Neural crest cell (in vitro differentiated cells): ENCODE results near the gene FHIT. TPM values are rescaled to one million over a fixed set of nuclear protein-coding genes. Genes with fewer than 3 reads are reported as not detected.

ENCODE experiments used
- DNase-seq: peaks from one replicate; pipeline ENCODE4 v3.0.0; 2021; ENCODE audit warnings: low read depth, mixed read lengths, low spot score
- H3K27ac Mint-ChIP-seq: one replicate; pipeline ENCODE4 v1.8.0; 2021; ENCODE audit warnings: mild to moderate bottlenecking, mixed read lengths; ENCODE audit not compliant: unreplicated experiment
- H3K27me3 Mint-ChIP-seq: 2 replicates; pipeline ENCODE4 v1.8.0; 2021; ENCODE audit warnings: low read depth, mild to moderate bottlenecking, mixed read lengths
- H3K36me3 Mint-ChIP-seq: 2 replicates; pipeline ENCODE4 v1.8.0; 2021; ENCODE audit warnings: low read depth, mild to moderate bottlenecking, mixed read lengths
- H3K4me1 Mint-ChIP-seq: 2 replicates; pipeline ENCODE4 v1.8.0; 2021; ENCODE audit warnings: mixed read lengths
- H3K4me3 Mint-ChIP-seq: one replicate; pipeline ENCODE4 v1.8.0; 2021; ENCODE audit warnings: mild to moderate bottlenecking, mixed read lengths
- H3K9me3 Mint-ChIP-seq: 2 replicates; pipeline ENCODE4 v1.8.0; 2021; ENCODE audit warnings: mixed read lengths
- CTCF ChIP-seq: fragments of 200-600 bp; sonication (generic); conservative IDR thresholded peaks from 2 replicates; pipeline ENCODE4 v1.5.0; 2021; ENCODE audit warnings: antibody characterized with exemption, mild to moderate bottlenecking
- total RNA-seq: library from RNA; stranded (reverse); gene quantifications from 2 replicates; pipeline ENCODE4 v1.2.1, GENCODE V29; 2021

FHIT gene
- total RNA-seq, 1 donor from 2014 or later = 5.2 TPM

- H3K4me3 Mint-ChIP-seq = no peak overlapping the region
- H3K4me1 Mint-ChIP-seq = no peaks in the 10 kb centered on the region
- no peak for DNase-seq
- peaks cover 3% of the 10 kb centered on the region for H3K9me3 Mint-ChIP-seq
- H3K27me3 Mint-ChIP-seq = no peaks in the 10 kb centered on the region
- H3K36me3 Mint-ChIP-seq = no peaks in the 10 kb centered on the region
- no peak overlapping the region for H3K27ac Mint-ChIP-seq
- no peak for TF ChIP-seq CTCF
These were observed 415.5 kb downstream of the FHIT start for GRCh38 chr3:60835796-60836195.

DNA sequence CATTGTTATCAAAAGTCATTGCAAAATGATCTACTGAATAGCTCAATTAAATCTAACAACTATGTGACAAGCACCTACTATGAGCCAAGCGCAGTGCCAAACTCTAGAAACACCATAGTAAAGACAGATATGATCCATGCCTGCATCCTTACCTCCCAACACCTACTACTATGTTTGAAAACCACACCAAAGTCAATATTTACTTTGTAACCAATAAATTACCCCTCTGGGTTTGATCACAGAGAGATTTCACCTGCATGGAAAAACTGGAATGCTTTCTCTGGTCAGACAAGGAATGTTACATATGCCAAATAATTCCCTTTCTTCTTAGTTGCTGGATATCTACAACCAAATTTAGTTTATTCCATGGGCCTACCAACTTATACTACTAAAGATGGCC, 422.2 kb downstream of the FHIT start:
- DNase-seq = no peak
- Mint-ChIP-seq H3K9me3 (peaks cover 11% of the 10 kb centered on the region), H3K27me3 (no peaks in the 10 kb centered on the region), H3K4me3 (no peak overlapping the region), H3K27ac (no peak overlapping the region), H3K36me3 (peaks cover 5% of the 10 kb centered on the region), H3K4me1 (no peaks in the 10 kb centered on the region)
- no peak for TF ChIP-seq CTCF

DNA sequence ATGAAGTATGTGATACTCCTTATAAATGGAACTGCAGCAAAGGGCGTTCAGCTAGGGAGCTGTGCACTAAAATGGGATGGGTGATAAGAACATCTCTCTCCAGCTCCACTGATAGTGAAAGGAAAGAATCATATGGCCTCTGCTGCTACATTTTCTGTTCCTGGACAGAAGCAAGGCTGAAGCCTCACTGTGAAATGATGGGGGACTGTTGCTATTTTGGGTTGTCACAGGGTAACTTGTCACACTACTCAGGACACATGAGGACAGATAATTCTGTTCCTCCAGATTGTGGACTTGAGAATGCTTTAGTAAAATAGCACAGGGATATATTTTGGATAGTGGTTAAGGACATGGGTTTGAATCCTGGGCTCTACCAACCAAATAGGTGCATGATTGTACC, 423.6 kb downstream of the FHIT start:
- H3K27ac Mint-ChIP-seq = no peak overlapping the region
- TF ChIP-seq CTCF = no peak
- peaks cover 11% of the 10 kb centered on the region for H3K9me3 Mint-ChIP-seq
- no peak overlapping the region for H3K4me3 Mint-ChIP-seq
- DNase-seq = no peak
- no peaks in the 10 kb centered on the region for H3K27me3 Mint-ChIP-seq
- no peaks in the 10 kb centered on the region for H3K4me1 Mint-ChIP-seq
- peaks cover 9% of the 10 kb centered on the region for H3K36me3 Mint-ChIP-seq

- H3K36me3 Mint-ChIP-seq = peaks cover 9% of the 10 kb centered on the region
- H3K9me3 Mint-ChIP-seq = peaks cover 11% of the 10 kb centered on the region
- H3K27me3 Mint-ChIP-seq = no peaks in the 10 kb centered on the region
- H3K4me3 Mint-ChIP-seq = no peak overlapping the region
- DNase-seq = no peak
- no peak for TF ChIP-seq CTCF
- no peak overlapping the region for H3K27ac Mint-ChIP-seq
- H3K4me1 Mint-ChIP-seq = no peaks in the 10 kb centered on the region
These were observed 424.7 kb downstream of the FHIT start for GRCh38 chr3:60826511-60826910.

DNA sequence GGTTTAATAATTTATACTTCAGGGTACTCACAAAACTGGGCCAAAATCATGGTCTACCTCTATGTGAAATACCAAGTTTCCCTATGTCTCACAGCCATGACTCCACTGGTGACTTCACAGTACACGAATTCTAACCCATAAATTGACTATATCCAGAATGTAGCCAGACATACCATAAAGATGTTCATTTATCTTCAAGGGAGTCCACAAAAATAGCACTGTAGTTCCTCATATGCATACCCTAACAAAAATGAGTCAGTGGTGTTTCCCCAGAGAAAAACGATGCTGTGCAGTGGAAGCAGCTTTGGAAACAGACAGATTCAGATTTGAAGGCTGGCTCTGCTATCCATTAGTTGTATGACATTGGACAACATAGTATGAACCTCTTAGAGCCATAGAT, 438.8 kb downstream of the FHIT start:
- no peaks in the 10 kb centered on the region for H3K4me1 Mint-ChIP-seq
- DNase-seq = no peak
- no peaks in the 10 kb centered on the region for H3K36me3 Mint-ChIP-seq
- TF ChIP-seq CTCF = no peak
- peaks cover 19% of the 10 kb centered on the region for H3K9me3 Mint-ChIP-seq
- H3K27ac Mint-ChIP-seq = no peak overlapping the region
- no peaks in the 10 kb centered on the region for H3K27me3 Mint-ChIP-seq
- H3K4me3 Mint-ChIP-seq = no peak overlapping the region

- no peaks in the 10 kb centered on the region for H3K27me3 Mint-ChIP-seq
- H3K9me3 Mint-ChIP-seq = peaks cover 13% of the 10 kb centered on the region
- H3K36me3 Mint-ChIP-seq = no peaks in the 10 kb centered on the region
- DNase-seq = no peak
- no peaks in the 10 kb centered on the region for H3K4me1 Mint-ChIP-seq
- TF ChIP-seq CTCF = no peak
- H3K27ac Mint-ChIP-seq = no peak overlapping the region
- no peak overlapping the region for H3K4me3 Mint-ChIP-seq
These were observed 440.4 kb downstream of the FHIT start for GRCh38 chr3:60810881-60811280.
